HepG2 (cell line): ENCODE measurements around the gene MIB2. TPM values are rescaled to one million over a fixed set of nuclear protein-coding genes. Genes with fewer than 3 reads are reported as not detected.

Source experiments
- ATAC-seq: fragments of 200-7000 bp; cut with Tn5 transposase; 3 replicates; pipeline ENCODE4 v1.9.1; 2020; ENCODE audit warnings: mild to moderate bottlenecking, moderate library complexity
- BruUV-seq: library from RNA; stranded (reverse); fragments of 400-500 nt; replicated peaks from 2 replicates; lab custom pipeline; 2021; lab: Mats Ljungman, UMichigan
- CTCF ChIA-PET: fragments of 300-600 bp; formaldehyde crosslinking; extraction: SDS; loops from one replicate; lab custom pipeline; 2021; ENCODE audit warnings: low total read pairs, inconsistent platforms, low intra/inter-chr PET ratio; lab: Yijun Ruan, JAX
- POLR2A ChIA-PET: fragments of 350-600 bp; sonication (Branson Sonifier 250); formaldehyde crosslinking; loops from one replicate; lab custom pipeline; 2020; ENCODE audit warnings: antibody characterized with exemption, inconsistent platforms; lab: Yijun Ruan, JAX
- DNase-seq: peaks from one replicate; pipeline ENCODE4 v3.0.0-alpha.2; 2015; ENCODE audit warnings: low spot score
- FAIRE-seq: peaks from 3 replicates; lab custom pipeline; 2011; peaks lifted over from hg19 to GRCh38; lab: Jason Lieb, UNC
- H2AFZ ChIP-seq: one replicate; pipeline ENCODE4 v1.6.1; 2011; ENCODE audit warnings: low read length, inconsistent platforms
- H3K27ac ChIP-seq: fragments of 300-600 bp; 3 replicates; pipeline ENCODE4 v1.8.0; 2011; ENCODE audit warnings: mixed run types, mild to moderate bottlenecking, mixed read lengths, low read length, inconsistent platforms; ENCODE audit not compliant: insufficient read depth; ENCODE audit errors: extremely low read length
- H3K27me3 ChIP-seq, 2 experiments: fragments of 200-600 bp in 1 of 2; 2 replicates in 1 of 2; 3 replicates in 1 of 2; pipeline versions ENCODE4 v1.6.0 to v1.8.0; 2011; ENCODE audit warnings: low read length in 2 of 2, mild to moderate bottlenecking in 2 of 2, moderate library complexity in 2 of 2, inconsistent platforms in 1 of 2; ENCODE audit not compliant: insufficient read depth in 2 of 2, control insufficient read depth in 1 of 2
- H3K36me3 ChIP-seq, 2 experiments: fragments of 200-600 bp in 1 of 2; replicated peaks in 1 of 2; 2 replicates in 1 of 2; 3 replicates in 1 of 2; pipeline versions ENCODE4 v1.5.1 to v1.8.0; 2011; ENCODE audit warnings: low read length in 2 of 2, inconsistent platforms in 1 of 2; ENCODE audit not compliant: insufficient read depth in 2 of 2, control insufficient read depth in 1 of 2
- H3K4me1 ChIP-seq: 2 replicates; pipeline ENCODE4 v1.5.1; 2012; ENCODE audit warnings: low read length, inconsistent platforms; ENCODE audit not compliant: insufficient read depth
- H3K4me2 ChIP-seq: 2 replicates; pipeline ENCODE4 v1.6.0; 2011; ENCODE audit warnings: low read depth, low read length, inconsistent platforms
- H3K4me3 ChIP-seq, 3 experiments: fragments of 200-600 bp in 1 of 3; sonication (generic), shearing (Covaris generic) in 1 of 3; replicated peaks in 1 of 3; 2 replicates each; pipeline ENCODE4 v1.5.1; 2011 to 2016; ENCODE audit warnings: low read length in 3 of 3, inconsistent platforms in 2 of 3, low read depth in 2 of 3, mild to moderate bottlenecking in 2 of 3, control low read depth in 1 of 3, mixed read lengths in 1 of 3; ENCODE audit not compliant: insufficient read depth in 1 of 3
- H3K79me2 ChIP-seq: one replicate; pipeline ENCODE4 v1.6.1; 2011; ENCODE audit warnings: low read length, inconsistent platforms; ENCODE audit not compliant: insufficient read depth
- H3K9ac ChIP-seq: 2 replicates; pipeline ENCODE4 v1.6.0; 2011; ENCODE audit warnings: mild to moderate bottlenecking, low read depth, low read length, inconsistent platforms; ENCODE audit not compliant: insufficient read depth
- H3K9me3 ChIP-seq: 2 replicates; pipeline ENCODE4 v1.5.1; 2012; ENCODE audit warnings: mild to moderate bottlenecking, low read length
- H4K20me1 ChIP-seq: 2 replicates; pipeline ENCODE4 v1.6.0; 2011; ENCODE audit warnings: inconsistent platforms, mild to moderate bottlenecking, low read length, moderate library complexity; ENCODE audit not compliant: insufficient read depth
- FOXK1 ChIP-seq: sonication (generic); formaldehyde crosslinking; IDR thresholded peaks from 2 replicates; pipeline ENCODE4 v1.4.0; 2020; ENCODE audit warnings: low read depth, missing genetic modification reagents, borderline replicate concordance
- HES4 ChIP-seq: sonication (generic); formaldehyde crosslinking; IDR thresholded peaks from 2 replicates; pipeline ENCODE4 v1.9.0; 2021; ENCODE audit warnings: mild to moderate bottlenecking, missing genetic modification reagents, borderline replicate concordance
- MATR3 ChIP-seq: sonication (generic); formaldehyde crosslinking; IDR thresholded peaks from 2 replicates; pipeline ENCODE4 v1.4.0; 2020; ENCODE audit warnings: missing genetic modification reagents
- NFE2L1 ChIP-seq: sonication (generic); formaldehyde crosslinking; IDR thresholded peaks from 2 replicates; pipeline ENCODE4 v1.4.0; 2020; ENCODE audit warnings: missing genetic modification reagents, mild to moderate bottlenecking, borderline replicate concordance
- SP4 ChIP-seq: sonication (generic); formaldehyde crosslinking; IDR thresholded peaks from 2 replicates; pipeline ENCODE4 v1.8.1; 2023; ENCODE audit warnings: mild to moderate bottlenecking, missing genetic modification reagents
- ZFAT ChIP-seq: sonication (generic); formaldehyde crosslinking; conservative IDR thresholded peaks from 2 replicates; pipeline ENCODE4 v1.8.1; 2023; ENCODE audit warnings: missing genetic modification reagents, inconsistent platforms
- ZFYVE20 ChIP-seq: sonication (generic); formaldehyde crosslinking; IDR thresholded peaks from 2 replicates; pipeline ENCODE4 v1.8.0; 2023; ENCODE audit warnings: low read depth, mild to moderate bottlenecking, moderate library complexity, missing genetic modification reagents, borderline replicate concordance
- ZIK1 ChIP-seq: sonication (generic); formaldehyde crosslinking; IDR thresholded peaks from 2 replicates; pipeline ENCODE4 v1.5.0; 2020; ENCODE audit warnings: mild to moderate bottlenecking, low read depth, missing genetic modification reagents, borderline replicate concordance
- ZNF619 ChIP-seq: sonication (generic); formaldehyde crosslinking; IDR thresholded peaks from 2 replicates; pipeline ENCODE4 v1.4.0; 2020; ENCODE audit warnings: mild to moderate bottlenecking, missing genetic modification reagents
- WGBS: methylation state at CpG from one replicate; pipeline ENCODE4 v1.1.6; 2017; ENCODE audit warnings: low lambda C conversion rate; 5-methylcytosine and 5-hydroxymethylcytosine counted together
- in situ Hi-C: cut with HindIII; loops from 2 replicates; pipeline ENCODE4 v1.10.0; 2017; ENCODE audit warnings: low pct_unique_long_range_greater_than_20kb; ENCODE audit not compliant: extremely low pct_ligation_motif_present
- intact Hi-C: fragments of 100-400 bp; cut with micrococcal nuclease; formaldehyde crosslinking; loops from one replicate; pipeline ENCODE4 v1.10.0; 2022; ENCODE audit not compliant: unreplicated experiment
- polyA plus RNA-seq, 8 experiments: library from polyadenylated mRNA; depleted of rRNA in 3 of 8; stranded (reverse) in 7 of 8; unstranded in 1 of 8; fragments of >200 nt; fragmentation: Illumina TruSeq in 4 of 8; extraction: Trizol in 4 of 8; gene quantifications; 2 replicates each; pipeline versions ENCODE4 v1.2.1 to v1.2.3, GENCODE V29; 2011 to 2016; ENCODE audit warnings: low read depth in 4 of 8, missing spikeins in 1 of 8, mixed read lengths in 1 of 8; ENCODE audit not compliant: insufficient read depth in 1 of 8
- total RNA-seq, 5 experiments: library from RNA; depleted of rRNA; stranded (reverse); fragments of >200 nt; fragmentation: Illumina TruSeq; extraction: Trizol; gene quantifications; 2 replicates each; pipeline ENCODE4 v1.2.3, GENCODE V29; 2016; ENCODE audit warnings: low read depth in 1 of 5
- TF ChIP-seq, protein P1 (sequence below): IDR thresholded peaks from 2 replicates; pipeline ENCODE4 v1.6.1; 2016
- TF ChIP-seq, protein P2 (sequence below): sonication (generic); formaldehyde crosslinking; conservative IDR thresholded peaks from 2 replicates; pipeline ENCODE4 v1.8.0; 2022; ENCODE audit warnings: missing genetic modification reagents
- TF ChIP-seq, protein P3 (sequence below): sonication (generic); formaldehyde crosslinking; IDR thresholded peaks from 2 replicates; pipeline ENCODE4 v1.4.0; 2020; ENCODE audit warnings: missing genetic modification reagents

Gene MIB2
- total and polyA plus RNA-seq, 2 of the 13 experiments (the other 11 are each of a cell fraction or from before 2014, with no cell fraction given) = 19.9 to 30.4 TPM

DNA sequence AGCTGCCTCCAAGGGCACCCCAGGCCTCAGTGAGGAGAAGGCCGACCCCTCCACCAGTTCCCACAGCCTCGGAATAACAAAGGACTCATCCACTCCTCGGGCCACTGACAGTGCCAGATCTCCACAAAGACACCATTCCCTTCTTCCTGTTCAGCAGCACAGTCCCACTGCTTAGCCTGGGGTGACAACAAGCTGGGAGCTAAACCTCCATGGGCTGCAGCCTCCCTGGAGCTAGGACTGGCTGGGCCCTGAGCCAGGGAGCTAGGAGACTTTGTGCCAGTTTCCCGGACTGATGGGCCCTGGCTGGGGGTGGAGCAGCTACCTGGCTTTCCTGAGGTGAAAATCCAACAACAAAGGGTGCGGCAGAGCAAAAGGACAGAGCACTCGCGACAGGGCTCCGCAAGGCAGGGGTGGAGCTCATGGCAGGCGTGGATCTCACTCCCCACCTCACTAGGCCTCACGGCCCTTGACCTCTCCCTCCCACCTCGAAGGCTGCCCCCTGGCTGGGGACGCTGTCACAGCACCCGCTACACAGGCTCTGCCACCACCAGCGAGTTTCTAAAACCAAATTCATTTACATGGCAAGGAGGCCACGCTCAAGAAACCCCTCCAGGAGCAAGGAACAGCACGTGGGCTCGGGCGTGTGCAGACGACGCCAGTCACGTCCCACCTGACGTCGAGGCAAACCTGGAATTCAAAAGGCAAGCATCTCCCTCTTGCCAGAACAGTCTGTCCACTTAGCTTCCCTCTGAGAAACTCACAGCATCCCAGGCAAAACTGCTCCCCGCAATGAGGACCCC lies 63.5 kb downstream of the MIB2 start:
- POLR2A ChIA-PET = interaction anchor here (0.8 to 1.5 kb wide), 5 partner anchors 63 to 245 kb away, joined by 3 to 8 read pairs (median 4); partner anchors contain the start of gene MIB2
- peak; percentile 88 for ATAC-seq
- Histone ChIP-seq H3K79me2 (peaks cover 6% of the 10 kb centered on the region), H3K9me3 (no peaks in the 10 kb centered on the region), H3K27me3 (no peaks in the 10 kb centered on the region), H4K20me1 (no peaks in the 10 kb centered on the region; the same call in 1 of the 2 replicates), H3K4me1 (peaks cover 55% of the 10 kb centered on the region), H3K4me2 (peak overlapping the region; percentile 83), H3K27ac (peak overlapping the region; percentile 80), H2AFZ (no peak overlapping the region), H3K36me3 (no peaks in the 10 kb centered on the region; a peak in 1 of 5 replicates), H3K9ac (peak overlapping the region; percentile 74), H3K4me3 (peak overlapping the region; percentile 14 to 70 (median 47); a peak in 5 of 6 replicates)
- no TSS peak for BruUV-seq
- CTCF ChIA-PET = no interaction called here
- 10% methylated on average over 7 of the region's 24 CpGs for WGBS
- peak; percentile 86 for DNase-seq
- intact Hi-C loops = no loop called here
- peak; percentile 90 for FAIRE-seq
- in situ Hi-C loops = no loop called here
- TF ChIP-seq, protein P1, sequence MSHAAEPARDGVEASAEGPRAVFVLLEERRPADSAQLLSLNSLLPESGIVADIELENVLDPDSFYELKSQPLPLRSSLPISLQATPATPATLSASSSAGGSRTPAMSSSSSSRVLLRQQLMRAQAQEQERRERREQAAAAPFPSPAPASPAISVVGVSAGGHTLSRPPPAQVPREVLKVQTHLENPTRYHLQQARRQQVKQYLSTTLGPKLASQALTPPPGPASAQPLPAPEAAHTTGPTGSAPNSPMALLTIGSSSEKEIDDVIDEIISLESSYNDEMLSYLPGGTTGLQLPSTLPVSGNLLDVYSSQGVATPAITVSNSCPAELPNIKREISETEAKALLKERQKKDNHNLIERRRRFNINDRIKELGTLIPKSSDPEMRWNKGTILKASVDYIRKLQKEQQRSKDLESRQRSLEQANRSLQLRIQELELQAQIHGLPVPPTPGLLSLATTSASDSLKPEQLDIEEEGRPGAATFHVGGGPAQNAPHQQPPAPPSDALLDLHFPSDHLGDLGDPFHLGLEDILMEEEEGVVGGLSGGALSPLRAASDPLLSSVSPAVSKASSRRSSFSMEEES (CRISPR knock-in tag) = 0 out of 2 replicates have a peak, but pooled peaks have one; percentile 20
- TF ChIP-seq NFE2L1 (CRISPR knock-in tag) (no peak), ZFYVE20 (CRISPR knock-in tag) (no peak), SP4 (peak; percentile 49; the same call in 1 of the 2 replicates), HES4 (CRISPR knock-in tag) (no peak), MATR3 (CRISPR knock-in tag) (no peak), ZFAT (CRISPR knock-in tag) (no peak), FOXK1 (CRISPR knock-in tag) (0 out of 2 replicates have a peak, but pooled peaks have one; percentile 46), ZIK1 (CRISPR knock-in tag) (no peak), ZNF619 (CRISPR knock-in tag) (no peak)
- TF ChIP-seq, protein P2, sequence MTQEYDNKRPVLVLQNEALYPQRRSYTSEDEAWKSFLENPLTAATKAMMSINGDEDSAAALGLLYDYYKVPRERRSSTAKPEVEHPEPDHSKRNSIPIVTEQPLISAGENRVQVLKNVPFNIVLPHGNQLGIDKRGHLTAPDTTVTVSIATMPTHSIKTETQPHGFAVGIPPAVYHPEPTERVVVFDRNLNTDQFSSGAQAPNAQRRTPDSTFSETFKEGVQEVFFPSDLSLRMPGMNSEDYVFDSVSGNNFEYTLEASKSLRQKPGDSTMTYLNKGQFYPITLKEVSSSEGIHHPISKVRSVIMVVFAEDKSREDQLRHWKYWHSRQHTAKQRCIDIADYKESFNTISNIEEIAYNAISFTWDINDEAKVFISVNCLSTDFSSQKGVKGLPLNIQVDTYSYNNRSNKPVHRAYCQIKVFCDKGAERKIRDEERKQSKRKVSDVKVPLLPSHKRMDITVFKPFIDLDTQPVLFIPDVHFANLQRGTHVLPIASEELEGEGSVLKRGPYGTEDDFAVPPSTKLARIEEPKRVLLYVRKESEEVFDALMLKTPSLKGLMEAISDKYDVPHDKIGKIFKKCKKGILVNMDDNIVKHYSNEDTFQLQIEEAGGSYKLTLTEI (CRISPR knock-in tag) = no peak
- TF ChIP-seq, protein P3, sequence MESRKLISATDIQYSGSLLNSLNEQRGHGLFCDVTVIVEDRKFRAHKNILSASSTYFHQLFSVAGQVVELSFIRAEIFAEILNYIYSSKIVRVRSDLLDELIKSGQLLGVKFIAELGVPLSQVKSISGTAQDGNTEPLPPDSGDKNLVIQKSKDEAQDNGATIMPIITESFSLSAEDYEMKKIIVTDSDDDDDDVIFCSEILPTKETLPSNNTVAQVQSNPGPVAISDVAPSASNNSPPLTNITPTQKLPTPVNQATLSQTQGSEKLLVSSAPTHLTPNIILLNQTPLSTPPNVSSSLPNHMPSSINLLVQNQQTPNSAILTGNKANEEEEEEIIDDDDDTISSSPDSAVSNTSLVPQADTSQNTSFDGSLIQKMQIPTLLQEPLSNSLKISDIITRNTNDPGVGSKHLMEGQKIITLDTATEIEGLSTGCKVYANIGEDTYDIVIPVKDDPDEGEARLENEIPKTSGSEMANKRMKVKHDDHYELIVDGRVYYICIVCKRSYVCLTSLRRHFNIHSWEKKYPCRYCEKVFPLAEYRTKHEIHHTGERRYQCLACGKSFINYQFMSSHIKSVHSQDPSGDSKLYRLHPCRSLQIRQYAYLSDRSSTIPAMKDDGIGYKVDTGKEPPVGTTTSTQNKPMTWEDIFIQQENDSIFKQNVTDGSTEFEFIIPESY = peak; percentile 80
